ENCODE measurements around the gene FKRP.

FKRP gene

DNA sequence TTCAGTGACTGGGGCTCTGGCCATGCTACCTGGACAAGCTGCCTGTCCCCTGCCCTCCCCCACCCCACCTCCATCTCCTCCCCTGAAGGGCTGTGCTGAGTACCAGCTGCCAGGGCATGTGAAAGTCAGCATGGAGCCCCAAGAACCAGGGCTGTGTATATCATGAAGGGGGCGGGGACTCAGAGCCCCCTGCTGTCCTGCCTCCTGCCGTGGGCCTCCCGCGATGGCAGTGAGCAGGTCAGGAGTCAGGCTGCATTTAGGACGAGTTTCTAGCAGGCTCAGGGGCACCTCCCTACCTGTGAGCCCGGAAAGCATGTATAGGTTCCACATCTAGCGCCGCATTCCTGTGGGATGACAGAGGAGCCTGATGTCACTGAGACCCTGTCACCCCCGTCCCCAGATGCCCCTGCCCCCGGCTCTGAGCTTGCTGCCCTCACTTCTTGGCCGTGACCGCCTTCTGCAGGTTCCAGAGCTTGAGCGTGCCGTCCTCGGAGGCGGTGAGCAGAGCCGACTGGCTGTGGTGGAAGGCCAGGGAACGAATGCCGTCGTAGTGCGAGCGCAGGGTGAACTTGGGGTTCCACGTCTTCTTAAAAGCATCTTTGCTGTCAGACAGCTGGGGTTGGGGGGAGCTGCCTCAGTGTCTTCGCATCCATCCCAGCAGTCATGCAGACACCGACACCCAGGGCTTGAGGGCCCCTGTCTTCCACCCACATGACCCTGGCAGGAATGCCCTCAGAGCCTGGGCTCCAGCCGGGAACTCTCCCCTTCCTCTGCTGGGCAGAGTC lies 20.6 kb upstream of the FKRP start:
- Histone ChIP-seq H2AFZ (no peak overlapping the region), H3K27me3 (ENCODE audit: control insufficient read depth, insufficient read depth, low read length) (no peaks in the 10 kb centered on the region), H3K36me3 (ENCODE audit: control insufficient read depth, insufficient read depth, low read length) (no peaks in the 10 kb centered on the region), H3K9me3 (ENCODE audit: control insufficient read depth, low read length) (no peaks in the 10 kb centered on the region), H3K4me3 (ENCODE audit: low read depth, low read length) (no peak overlapping the region), H3K9ac (no peak overlapping the region), H3K27ac (no peak overlapping the region), H3K4me2 (ENCODE audit: low read length) (no peak overlapping the region), H3K79me2 (peaks cover 2% of the 10 kb centered on the region), H3K4me1 (no peaks in the 10 kb centered on the region)
- TF ChIP-seq, protein P1, sequence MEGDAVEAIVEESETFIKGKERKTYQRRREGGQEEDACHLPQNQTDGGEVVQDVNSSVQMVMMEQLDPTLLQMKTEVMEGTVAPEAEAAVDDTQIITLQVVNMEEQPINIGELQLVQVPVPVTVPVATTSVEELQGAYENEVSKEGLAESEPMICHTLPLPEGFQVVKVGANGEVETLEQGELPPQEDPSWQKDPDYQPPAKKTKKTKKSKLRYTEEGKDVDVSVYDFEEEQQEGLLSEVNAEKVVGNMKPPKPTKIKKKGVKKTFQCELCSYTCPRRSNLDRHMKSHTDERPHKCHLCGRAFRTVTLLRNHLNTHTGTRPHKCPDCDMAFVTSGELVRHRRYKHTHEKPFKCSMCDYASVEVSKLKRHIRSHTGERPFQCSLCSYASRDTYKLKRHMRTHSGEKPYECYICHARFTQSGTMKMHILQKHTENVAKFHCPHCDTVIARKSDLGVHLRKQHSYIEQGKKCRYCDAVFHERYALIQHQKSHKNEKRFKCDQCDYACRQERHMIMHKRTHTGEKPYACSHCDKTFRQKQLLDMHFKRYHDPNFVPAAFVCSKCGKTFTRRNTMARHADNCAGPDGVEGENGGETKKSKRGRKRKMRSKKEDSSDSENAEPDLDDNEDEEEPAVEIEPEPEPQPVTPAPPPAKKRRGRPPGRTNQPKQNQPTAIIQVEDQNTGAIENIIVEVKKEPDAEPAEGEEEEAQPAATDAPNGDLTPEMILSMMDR (IDR thresholded peaks at IDR 0.05): no peak

DNA sequence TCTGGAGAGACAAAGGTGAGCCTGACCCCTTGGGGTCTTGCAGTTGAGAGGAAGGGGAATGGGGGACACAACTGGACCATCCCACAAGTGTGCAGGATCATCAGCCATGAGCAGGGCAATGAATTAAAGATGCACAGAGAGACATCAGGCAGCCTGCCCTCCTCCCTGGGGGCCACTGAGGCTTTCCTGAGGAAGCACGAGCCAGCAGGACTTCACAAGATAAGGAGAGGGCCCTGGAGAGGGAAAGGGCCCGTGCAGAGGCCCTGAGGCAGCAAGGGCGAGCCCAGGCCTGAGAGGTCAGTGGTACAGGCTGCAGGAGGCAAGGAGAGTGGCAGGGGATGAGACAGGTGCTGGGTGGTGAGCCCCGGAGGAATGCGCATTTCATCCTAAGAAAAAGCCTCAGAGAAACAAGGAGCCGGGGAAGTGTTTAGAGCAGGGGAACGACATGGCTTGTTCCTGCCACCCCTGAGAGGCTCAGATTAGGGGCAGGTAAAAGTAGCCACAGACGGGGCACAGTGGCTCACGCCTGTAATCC lies 19.9 kb upstream of the FKRP start:
- H3K4me3 ChIP-seq (ENCODE audit: low read depth, low read length): no peak overlapping the region
- no peaks in the 10 kb centered on the region for H3K9me3 ChIP-seq (ENCODE audit: control insufficient read depth, low read length)
- no peak overlapping the region for H2AFZ ChIP-seq
- no peaks in the 10 kb centered on the region for H3K27me3 ChIP-seq (ENCODE audit: control insufficient read depth, insufficient read depth, low read length)
- TF ChIP-seq, protein P1 (IDR thresholded peaks at IDR 0.05): no peak
- H3K4me2 ChIP-seq (ENCODE audit: low read length): no peak overlapping the region
- H3K4me1 ChIP-seq: no peaks in the 10 kb centered on the region
- no peaks in the 10 kb centered on the region for H3K36me3 ChIP-seq (ENCODE audit: control insufficient read depth, insufficient read depth, low read length)
- peaks cover 2% of the 10 kb centered on the region for H3K79me2 ChIP-seq
- H3K9ac ChIP-seq: no peak overlapping the region
- H3K27ac ChIP-seq: no peak overlapping the region

DNA sequence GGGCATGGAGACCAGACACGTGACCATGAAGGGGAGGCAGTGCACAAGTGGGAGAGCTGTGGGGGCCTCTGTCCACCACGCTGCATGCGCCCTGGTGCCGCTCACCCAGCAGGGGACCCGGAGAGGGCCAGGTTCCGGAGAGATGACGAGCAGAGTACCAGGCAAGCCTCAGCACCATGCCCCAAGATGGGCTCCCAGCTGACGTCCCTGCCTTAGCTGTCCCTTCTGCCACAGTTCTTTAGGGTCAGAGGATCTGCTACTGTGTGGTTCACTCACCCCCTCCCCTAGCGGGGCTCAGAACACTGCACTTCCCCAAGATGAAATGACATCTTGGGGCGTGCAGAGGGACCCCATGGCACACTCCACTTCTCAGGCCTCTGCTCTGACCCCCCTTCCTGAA lies 19.3 kb upstream of the FKRP start:
- H3K9ac ChIP-seq: no peak overlapping the region
- H3K4me2 ChIP-seq (ENCODE audit: low read length): no peak overlapping the region
- no peaks in the 10 kb centered on the region for H3K36me3 ChIP-seq (ENCODE audit: control insufficient read depth, insufficient read depth, low read length)
- H3K27ac ChIP-seq: no peak overlapping the region
- H3K79me2 ChIP-seq: peaks cover 2% of the 10 kb centered on the region
- TF ChIP-seq, protein P1 (IDR thresholded peaks at IDR 0.05): no peak
- no peaks in the 10 kb centered on the region for H3K9me3 ChIP-seq (ENCODE audit: control insufficient read depth, low read length)
- no peak overlapping the region for H2AFZ ChIP-seq
- H3K4me3 ChIP-seq (ENCODE audit: low read depth, low read length): no peak overlapping the region
- H3K27me3 ChIP-seq (ENCODE audit: control insufficient read depth, insufficient read depth, low read length): no peaks in the 10 kb centered on the region
- H3K4me1 ChIP-seq: no peaks in the 10 kb centered on the region

DNA sequence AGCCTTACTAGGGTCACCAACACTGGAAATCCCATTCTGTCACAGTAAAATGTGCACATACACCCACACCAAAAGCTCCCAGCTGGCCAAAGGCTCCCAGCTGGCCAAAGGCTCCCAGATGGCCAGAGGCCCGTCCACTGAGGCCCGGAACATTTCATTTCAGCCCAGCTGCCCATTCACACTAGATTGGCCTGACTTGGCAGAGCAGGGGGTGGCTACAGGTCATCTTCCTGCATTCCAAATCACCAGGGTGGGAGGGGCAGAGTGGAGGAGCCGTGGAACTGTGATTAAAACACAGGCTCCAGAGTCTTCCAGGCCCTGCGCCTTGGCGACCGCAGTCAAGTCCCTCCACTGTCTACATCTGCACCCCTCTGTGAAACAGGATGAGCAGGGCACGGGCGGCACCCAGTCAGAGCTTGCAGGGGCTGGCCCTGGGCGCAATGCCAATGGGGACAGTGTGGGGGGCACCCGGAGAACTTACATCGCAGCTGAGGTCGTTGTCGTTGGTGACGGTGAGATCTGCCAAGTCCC lies 18.8 kb upstream of the FKRP start:
- Histone ChIP-seq H2AFZ (no peak overlapping the region), H3K4me3 (ENCODE audit: low read depth, low read length) (no peak overlapping the region), H3K36me3 (ENCODE audit: control insufficient read depth, insufficient read depth, low read length) (no peaks in the 10 kb centered on the region), H3K9me3 (ENCODE audit: control insufficient read depth, low read length) (no peaks in the 10 kb centered on the region), H3K27ac (no peak overlapping the region), H3K79me2 (peaks cover 2% of the 10 kb centered on the region), H3K27me3 (ENCODE audit: control insufficient read depth, insufficient read depth, low read length) (no peaks in the 10 kb centered on the region), H3K4me2 (ENCODE audit: low read length) (no peak overlapping the region), H3K9ac (no peak overlapping the region), H3K4me1 (no peaks in the 10 kb centered on the region)
- TF ChIP-seq, protein P1 (IDR thresholded peaks at IDR 0.05): no peak
